Mesodermal cell (in vitro differentiated cells): ENCODE measurements around the gene AAK1.
"Not testable (repeated sequence)": the region's sequence is repeated elsewhere in the genome, so short reads cannot be mapped to it uniquely, and the experiment has no call there.

Source experiments
- H3K27ac ChIP-seq: 2 replicates; pipeline ENCODE4 v1.7.0; 2013; ENCODE audit warnings: mild to moderate bottlenecking, low read depth, low read length, moderate library complexity; ENCODE audit not compliant: severe bottlenecking
- H3K36me3 ChIP-seq: 2 replicates; pipeline ENCODE4 v1.7.1; 2013; ENCODE audit warnings: mild to moderate bottlenecking, low read length, moderate library complexity; ENCODE audit not compliant: control insufficient read depth, insufficient read depth
- H3K4me1 ChIP-seq: one replicate; pipeline ENCODE4 v1.7.1; 2013; ENCODE audit warnings: mild to moderate bottlenecking, low read length; ENCODE audit not compliant: insufficient read depth, control insufficient read depth, poor library complexity, severe bottlenecking
- H3K4me3 ChIP-seq: 2 replicates; pipeline ENCODE4 v1.7.0; 2013; ENCODE audit warnings: low read length, control low read depth, mild to moderate bottlenecking; ENCODE audit not compliant: insufficient read depth, poor library complexity, severe bottlenecking; ENCODE audit errors: extremely low read depth
- H3K9me3 ChIP-seq: 2 replicates; pipeline ENCODE4 v1.7.1; 2013; ENCODE audit warnings: mild to moderate bottlenecking, low read length, moderate library complexity; ENCODE audit not compliant: control insufficient read depth
- WGBS, 2 experiments: methylation state at CpG; one replicate each; pipeline ENCODE4 v1.1.5; 2013; ENCODE audit warnings: missing lambda C conversion rate in 2 of 2; ENCODE audit not compliant: insufficient coverage in 2 of 2; 5-methylcytosine and 5-hydroxymethylcytosine counted together

Gene AAK1

DNA sequence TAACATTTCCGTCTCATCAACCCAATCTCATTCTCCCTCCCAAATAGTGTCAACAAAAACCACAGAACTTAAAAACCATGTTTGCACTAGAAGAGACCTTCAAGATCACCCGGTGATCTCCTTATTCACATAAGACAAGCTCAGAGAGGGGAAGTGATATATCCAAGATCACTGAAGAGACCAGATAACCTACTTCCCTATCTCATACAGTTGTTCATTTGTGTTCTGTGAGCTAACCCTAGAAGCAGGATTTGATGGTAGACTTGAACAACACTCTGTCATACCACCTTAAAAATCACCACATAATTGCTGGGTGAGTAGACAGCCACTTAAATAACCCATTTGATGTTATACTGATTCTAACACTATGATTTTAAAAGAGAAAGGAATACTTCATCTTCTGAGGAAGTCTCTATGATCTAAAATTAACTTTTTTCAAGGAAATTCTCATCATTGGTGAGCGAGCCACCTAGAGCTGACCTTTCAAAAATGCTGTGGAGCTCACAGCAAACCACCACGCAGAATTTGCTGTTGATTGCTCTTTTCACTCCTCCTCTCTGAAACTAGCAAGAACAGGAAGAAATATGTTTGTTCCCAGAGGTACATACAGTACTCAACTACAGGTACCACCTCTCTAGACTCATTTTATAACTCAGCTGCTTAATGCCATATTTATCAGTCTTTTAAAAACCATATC is 15.1 kb downstream of the AAK1 start:
- H3K36me3 ChIP-seq: peaks cover 12% of the 10 kb centered on the region
- H3K4me1 ChIP-seq: peaks cover 6% of the 10 kb centered on the region
- no peak overlapping the region for H3K4me3 ChIP-seq
- WGBS, 2 experiments: 92 to 95% methylated on average over 3 of the region's 4 CpGs
- H3K27ac ChIP-seq: no peak overlapping the region
- no peaks in the 10 kb centered on the region for H3K9me3 ChIP-seq

DNA sequence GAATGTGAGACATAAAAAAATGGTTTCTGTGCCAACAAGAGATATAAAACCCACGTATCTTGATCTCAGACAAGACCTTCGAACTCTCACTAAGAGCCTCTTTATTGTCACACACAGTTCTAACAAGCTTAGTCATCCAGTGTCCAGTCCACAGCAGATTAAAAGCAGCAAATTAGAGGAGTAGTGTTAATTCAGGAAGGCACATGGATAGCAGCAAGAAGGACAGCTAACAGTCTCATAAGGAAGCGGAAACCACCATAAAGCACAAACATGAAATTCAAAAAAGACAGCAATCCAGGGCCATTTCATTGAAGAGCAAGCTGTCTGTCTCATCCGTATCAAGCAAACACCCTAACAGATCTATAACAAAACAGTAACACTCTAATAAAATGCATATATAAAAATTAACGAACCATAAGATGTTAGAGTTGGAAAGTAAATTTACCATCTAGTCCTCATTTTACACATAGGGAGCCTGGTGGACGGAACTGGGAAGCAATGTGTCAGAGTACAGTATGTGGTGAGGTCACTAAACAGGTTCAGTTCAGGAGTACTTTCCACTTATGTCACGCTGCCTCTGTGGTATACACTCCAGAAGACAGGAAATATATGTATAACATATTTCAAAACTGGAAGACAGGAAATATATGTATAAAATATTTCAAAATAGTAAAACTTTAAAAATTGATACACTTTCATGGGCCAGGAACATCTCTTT is 18.3 kb downstream of the AAK1 start:
- 100% methylated on average over 1 to 3 of the region's 7 CpGs for WGBS, 2 experiments
- Histone ChIP-seq H3K27ac (peak overlapping the region; percentile 43), H3K4me1 (peaks cover 6% of the 10 kb centered on the region), H3K36me3 (peaks cover 8% of the 10 kb centered on the region), H3K4me3 (no peak overlapping the region), H3K9me3 (no peaks in the 10 kb centered on the region)

DNA sequence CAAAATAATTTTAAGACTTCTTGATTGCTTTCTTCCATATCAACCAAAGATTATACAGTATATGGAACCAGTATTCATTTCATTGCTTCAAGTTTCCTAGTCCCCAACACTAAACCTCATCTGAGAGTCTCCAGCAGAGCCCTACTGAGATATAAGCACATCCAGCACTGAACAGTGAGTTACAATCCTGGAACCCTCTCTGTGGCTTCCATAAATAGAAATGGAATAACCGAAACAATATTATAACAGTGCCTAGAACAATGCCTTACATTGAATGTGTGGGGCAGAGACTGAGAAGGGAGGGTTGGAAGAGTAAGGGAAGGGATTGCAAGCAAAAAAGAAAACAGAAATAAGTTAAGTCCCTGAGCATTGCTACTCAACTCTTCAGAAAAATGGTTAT is 18.9 kb downstream of the AAK1 start:
- H3K27ac ChIP-seq: no peak overlapping the region
- WGBS, 2 experiments: no CpG with 5 or more reads among the region's 1 CpG
- H3K36me3 ChIP-seq: peaks cover 8% of the 10 kb centered on the region
- no peak overlapping the region for H3K4me3 ChIP-seq
- peaks cover 6% of the 10 kb centered on the region for H3K4me1 ChIP-seq
- H3K9me3 ChIP-seq: no peaks in the 10 kb centered on the region

DNA sequence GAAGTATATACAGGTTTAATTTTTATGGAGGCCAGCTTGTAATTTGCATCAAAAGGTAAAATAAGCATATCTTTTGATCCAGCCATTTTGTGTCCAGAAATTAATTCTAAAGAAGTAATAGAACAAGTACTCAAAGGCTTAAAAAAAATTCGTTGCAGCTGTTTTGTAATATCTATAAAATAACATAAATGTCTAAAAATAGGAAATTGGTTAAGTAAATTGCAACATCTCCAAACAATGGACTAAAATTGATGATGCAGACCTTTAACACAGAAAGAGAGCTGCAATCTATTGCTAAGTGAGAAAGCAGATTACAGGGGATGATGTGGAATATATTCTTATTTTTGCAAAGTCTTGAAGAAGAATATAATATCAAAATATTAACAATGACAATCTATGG is 19.4 kb downstream of the AAK1 start:
- WGBS, 2 experiments: no CpG with 5 or more reads among the region's 1 CpG
- peaks cover 8% of the 10 kb centered on the region for H3K36me3 ChIP-seq
- no peaks in the 10 kb centered on the region for H3K9me3 ChIP-seq
- H3K4me1 ChIP-seq: peaks cover 6% of the 10 kb centered on the region
- no peak overlapping the region for H3K4me3 ChIP-seq
- H3K27ac ChIP-seq: no peak overlapping the region

DNA sequence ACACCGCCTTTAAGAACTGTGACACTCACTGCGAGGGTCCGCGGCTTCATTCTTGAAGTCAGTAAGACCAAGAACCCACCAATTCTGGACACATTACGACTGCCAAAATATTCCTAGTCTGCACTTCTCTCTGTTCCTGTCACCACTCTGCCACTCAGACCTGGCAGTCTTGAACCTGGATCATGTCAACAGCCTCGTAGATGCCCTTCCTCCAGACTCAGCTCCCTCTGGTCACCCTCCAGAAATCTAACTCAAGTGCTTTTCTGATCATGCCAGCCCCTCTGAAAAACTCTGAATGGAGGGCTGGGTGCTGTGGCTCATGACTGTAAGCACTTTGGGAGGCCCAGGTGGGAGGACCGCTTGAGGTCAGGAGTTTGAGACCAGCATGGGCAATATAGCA is 20.3 kb downstream of the AAK1 start:
- Histone ChIP-seq H3K4me1 (peaks cover 6% of the 10 kb centered on the region), H3K4me3 (no peak overlapping the region), H3K36me3 (peaks cover 8% of the 10 kb centered on the region), H3K27ac (no peak overlapping the region), H3K9me3 (no peaks in the 10 kb centered on the region)
- 94 to 100% methylated on average over 6 of the region's 7 CpGs for WGBS, 2 experiments

DNA sequence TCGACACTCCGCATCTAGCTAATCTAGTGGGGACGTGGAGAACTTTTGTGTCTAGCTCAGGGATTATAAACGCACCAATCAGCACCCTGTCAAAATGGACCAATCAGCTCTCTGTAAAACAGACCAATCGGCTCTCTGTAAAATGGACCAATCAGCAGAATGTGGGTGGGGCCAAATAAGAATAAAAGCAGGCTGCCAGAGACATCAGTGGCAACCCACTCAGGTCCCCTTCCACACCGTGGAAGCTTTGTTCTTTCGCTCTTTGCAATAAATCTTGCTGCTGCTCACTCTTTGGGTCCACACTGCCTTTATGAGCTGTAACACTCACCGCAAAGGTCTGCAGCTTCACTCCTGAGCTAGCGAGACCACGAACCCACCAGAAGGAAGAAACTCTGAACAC is 20.7 kb downstream of the AAK1 start:
- H3K4me1 ChIP-seq, H3K9me3 ChIP-seq, H3K27ac ChIP-seq, H3K4me3 ChIP-seq, H3K36me3 ChIP-seq: not testable (repeated sequence)
- 94 to 97% methylated on average over 3 to 5 of the region's 10 CpGs for WGBS, 2 experiments

DNA sequence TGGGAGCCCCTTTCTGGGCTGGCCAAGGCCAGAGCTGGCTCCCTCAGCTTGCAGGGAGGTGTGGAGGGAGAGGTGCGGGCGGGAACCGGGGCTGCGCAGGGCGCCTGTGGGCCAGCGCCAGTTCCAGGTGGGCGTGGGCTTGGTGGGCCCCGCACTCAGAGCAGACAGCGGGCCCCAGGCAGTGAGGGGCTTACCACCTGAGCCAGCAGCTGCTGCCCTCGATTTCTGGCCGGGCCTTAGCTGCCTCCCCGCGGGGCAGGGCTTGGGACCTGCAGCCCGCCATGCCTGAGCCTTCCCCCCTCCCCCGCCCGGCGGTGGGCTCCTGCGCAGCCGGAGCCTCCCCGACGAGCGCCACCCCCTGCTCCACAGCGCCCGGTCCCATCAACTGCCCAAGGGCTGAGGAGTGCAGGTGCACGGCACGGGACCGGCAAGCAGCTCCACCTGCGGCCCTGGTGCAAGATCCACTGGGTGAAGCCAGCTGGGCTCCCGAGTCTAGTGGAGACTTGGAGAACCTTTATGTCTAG is 21.5 kb downstream of the AAK1 start:
- H3K4me3 ChIP-seq, H3K36me3 ChIP-seq, H3K9me3 ChIP-seq, H3K4me1 ChIP-seq, H3K27ac ChIP-seq: not testable (repeated sequence)
- WGBS, 2 experiments: 97 to 98% methylated on average over 17 to 18 of the region's 29 CpGs

DNA sequence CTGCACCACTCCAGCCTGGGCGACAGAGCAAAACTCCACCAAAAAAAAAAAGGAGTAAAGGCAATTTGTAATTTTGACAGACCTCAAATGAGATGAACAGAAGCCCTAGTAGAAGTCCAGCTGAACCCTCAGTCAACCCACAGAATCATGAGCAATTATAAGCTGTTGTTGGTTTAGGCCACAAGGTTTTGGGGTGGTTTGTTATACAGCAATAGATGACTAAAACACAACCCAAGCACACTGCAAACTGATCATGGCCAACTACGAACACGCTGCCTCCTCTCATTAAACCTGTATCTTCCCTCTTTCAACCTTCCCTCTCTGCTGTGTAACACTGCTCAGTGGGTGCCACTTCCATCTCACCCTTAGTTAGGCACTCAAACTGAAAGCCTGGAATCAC is 22.1 kb downstream of the AAK1 start:
- 93 to 95% methylated on average over 2 to 3 of the region's 3 CpGs for WGBS, 2 experiments
- no peaks in the 10 kb centered on the region for H3K9me3 ChIP-seq
- peaks cover 6% of the 10 kb centered on the region for H3K4me1 ChIP-seq
- peaks cover 12% of the 10 kb centered on the region for H3K36me3 ChIP-seq
- no peak overlapping the region for H3K27ac ChIP-seq
- H3K4me3 ChIP-seq: no peak overlapping the region

DNA sequence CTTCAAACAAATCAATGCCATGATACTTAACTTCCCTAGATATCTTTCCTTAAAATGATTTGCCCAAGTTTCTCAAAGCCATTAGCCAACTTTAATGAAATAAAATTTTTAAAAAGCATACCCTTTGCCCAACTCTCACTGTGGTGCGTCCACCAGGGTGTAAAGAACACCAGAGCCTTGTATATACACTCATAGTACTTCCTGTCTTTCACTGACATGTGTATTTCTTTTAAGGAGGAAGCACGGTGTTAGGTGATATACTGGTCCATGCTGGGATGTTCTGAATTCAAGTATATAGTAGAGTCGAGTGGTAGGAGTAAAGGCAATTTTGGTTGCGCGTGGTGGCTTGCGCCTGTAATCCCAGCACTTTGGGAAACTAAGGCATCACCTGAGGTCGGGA is 22.7 kb downstream of the AAK1 start:
- Histone ChIP-seq H3K9me3 (no peaks in the 10 kb centered on the region), H3K4me1 (peaks cover 6% of the 10 kb centered on the region), H3K4me3 (no peak overlapping the region), H3K27ac (no peak overlapping the region), H3K36me3 (peaks cover 12% of the 10 kb centered on the region)
- 98 to 100% methylated on average over 5 to 6 of the region's 7 CpGs for WGBS, 2 experiments

DNA sequence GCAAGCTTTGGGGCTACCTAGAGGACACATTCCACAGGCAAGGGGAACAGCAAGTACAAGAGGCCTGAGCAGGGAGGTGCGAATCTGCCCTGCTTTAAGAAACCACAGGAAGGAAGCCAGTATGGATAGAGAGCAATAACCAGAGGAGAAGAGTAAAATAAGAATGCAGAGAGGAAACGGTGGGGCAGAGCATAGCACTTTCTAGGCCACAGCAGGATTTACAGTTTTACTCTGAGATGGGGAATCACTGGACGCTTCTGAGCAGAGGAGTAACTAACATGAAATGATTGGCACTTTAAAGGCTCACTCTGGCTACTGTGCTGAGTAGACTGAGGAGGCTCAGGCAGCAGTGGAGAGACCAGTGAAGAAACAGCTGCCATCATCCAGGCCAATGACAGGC is 23.8 kb downstream of the AAK1 start:
- Histone ChIP-seq H3K4me1 (peaks cover 3% of the 10 kb centered on the region), H3K4me3 (no peak overlapping the region), H3K27ac (no peak overlapping the region), H3K36me3 (peaks cover 16% of the 10 kb centered on the region), H3K9me3 (no peaks in the 10 kb centered on the region)
- WGBS, 2 experiments: 66 to 84% methylated on average over 3 of the region's 3 CpGs

DNA sequence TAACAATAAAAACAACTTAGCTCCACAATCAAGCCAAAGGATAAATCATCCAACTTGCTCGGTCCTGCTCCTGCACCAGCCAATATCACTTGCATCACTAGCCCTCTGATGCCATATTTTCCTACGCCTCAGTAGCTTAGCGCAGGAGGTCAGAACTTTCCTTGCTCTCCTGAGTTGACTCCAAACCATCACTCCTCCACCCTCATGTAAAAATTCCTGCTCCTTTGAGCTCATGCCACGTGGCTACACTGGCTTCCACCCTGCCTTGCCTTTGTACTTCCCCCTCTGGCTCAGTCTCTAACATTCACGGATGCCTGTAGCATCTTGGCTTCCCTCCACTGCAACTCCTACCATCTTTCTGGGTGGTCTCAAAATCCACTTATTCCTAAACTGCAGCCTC is 25.2 kb downstream of the AAK1 start:
- Histone ChIP-seq H3K9me3 (no peaks in the 10 kb centered on the region), H3K36me3 (peaks cover 28% of the 10 kb centered on the region), H3K27ac (no peak overlapping the region), H3K4me3 (no peak overlapping the region), H3K4me1 (peaks cover 3% of the 10 kb centered on the region)
- 92 to 99% methylated on average over 5 of the region's 5 CpGs for WGBS, 2 experiments
